NCI-H510A treated with DMSO at 0.1 percent for 48 hours (cell line): ENCODE results near the gene WDFY1.
"Not testable (repeated sequence)": the region's sequence is repeated elsewhere in the genome, so short reads cannot be mapped to it uniquely, and the experiment has no call there.

ENCODE experiments used
- DNase-seq: peaks from one replicate; lab custom pipeline; 2025; lab: John Stamatoyannopoulos, UW

Gene WDFY1

GRCh38 chr2:223957092-223957851 is 12.1 kb upstream of the WDFY1 start, which contains the start of gene MRPL44:
TSS of gene MRPL44 (plus strand) at chr2:223957463. CDS start at chr2:223957473, 10 bp downstream.
- DNase-seq, result peak; percentile 93

- DNase-seq, result no peak
These were observed 11.2 kb upstream of the WDFY1 start for GRCh38 chr2:223956300-223956699.

GRCh38 chr2:223954401-223954800 is 9.3 kb upstream of the WDFY1 start:
- DNase-seq, result no peak

GRCh38 chr2:223952280-223952968 is 7.3 kb upstream of the WDFY1 start:
- DNase-seq, result peak; percentile 84

- DNase-seq, result peak; percentile 59
These were observed 5.6 kb upstream of the WDFY1 start for GRCh38 chr2:223950448-223951347.

GRCh38 chr2:223949241-223949840 is 4.2 kb upstream of the WDFY1 start:
- no peak for DNase-seq

GRCh38 chr2:223947711-223948205 is 2.6 kb upstream of the WDFY1 start:
- no peak for DNase-seq

GRCh38 chr2:223945755-223946154 is 620 bp upstream of the WDFY1 start:
- no peak for DNase-seq

GRCh38 chr2:223944166-223944702 is 901 bp downstream of the WDFY1 start:
- no peak for DNase-seq

GRCh38 chr2:223943561-223944008 is 1.6 kb downstream of the WDFY1 start:
- DNase-seq, result no peak

GRCh38 chr2:223943135-223943534 is 2.0 kb downstream of the WDFY1 start:
- no peak for DNase-seq

- no peak for DNase-seq
These were observed 3.4 kb downstream of the WDFY1 start for GRCh38 chr2:223941579-223942277.

GRCh38 chr2:223939438-223939837 is 5.7 kb downstream of the WDFY1 start:
- not testable (repeated sequence) for DNase-seq

- DNase-seq, result no peak
These were observed 7.6 kb downstream of the WDFY1 start for GRCh38 chr2:223937535-223937934.

- DNase-seq, result no peak
These were observed 8.2 kb downstream of the WDFY1 start for GRCh38 chr2:223936862-223937326.

- no peak for DNase-seq
These were observed 9.5 kb downstream of the WDFY1 start for GRCh38 chr2:223935459-223936125.

- DNase-seq, result no peak
These were observed 10.3 kb downstream of the WDFY1 start for GRCh38 chr2:223934870-223935269.

GRCh38 chr2:223932816-223933800 is 12.0 kb downstream of the WDFY1 start:
- DNase-seq, result no peak
